GM19438 (cell line): Measurements from ENCODE around the gene CCSER1.

Experiments
- ATAC-seq: cut with Tn5 transposase; IDR thresholded peaks from one replicate; pipeline ENCODE4 v1.9.1; 2021; ENCODE audit warnings: low read depth; ENCODE audit not compliant: unreplicated experiment

Gene CCSER1

DNA sequence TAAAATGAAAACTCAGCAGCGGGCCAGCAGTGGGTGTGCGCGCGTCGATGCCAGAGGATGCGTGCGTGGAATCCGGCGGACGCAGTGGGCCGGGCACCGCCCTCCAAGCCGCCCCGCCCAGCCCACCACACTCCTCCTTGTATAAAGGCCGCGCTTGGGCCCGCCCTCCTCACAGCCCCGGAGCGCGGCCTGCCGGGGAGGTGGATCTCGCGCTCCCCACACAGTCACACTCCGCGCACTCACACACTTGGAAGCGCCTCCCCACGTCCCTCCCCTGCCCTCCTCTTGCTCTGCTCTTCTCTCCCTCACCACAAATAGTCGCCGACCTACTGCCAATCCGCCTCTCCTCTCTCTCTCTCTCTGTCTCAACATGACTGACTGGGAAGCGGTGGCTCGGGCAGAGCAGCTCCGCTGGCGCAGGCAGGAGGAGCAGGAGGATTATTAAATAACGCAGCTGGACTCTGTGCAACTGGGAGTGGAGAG, at the start of gene CCSER1:
CCSER1 (plus strand) TSS at position 172 of the 483 bp plus-strand sequence.
- peak; percentile 61 for ATAC-seq

GRCh38 chr4:90078440-90078839, 48.8 kb upstream of the CCSER1 start:
- no peak for ATAC-seq

DNA sequence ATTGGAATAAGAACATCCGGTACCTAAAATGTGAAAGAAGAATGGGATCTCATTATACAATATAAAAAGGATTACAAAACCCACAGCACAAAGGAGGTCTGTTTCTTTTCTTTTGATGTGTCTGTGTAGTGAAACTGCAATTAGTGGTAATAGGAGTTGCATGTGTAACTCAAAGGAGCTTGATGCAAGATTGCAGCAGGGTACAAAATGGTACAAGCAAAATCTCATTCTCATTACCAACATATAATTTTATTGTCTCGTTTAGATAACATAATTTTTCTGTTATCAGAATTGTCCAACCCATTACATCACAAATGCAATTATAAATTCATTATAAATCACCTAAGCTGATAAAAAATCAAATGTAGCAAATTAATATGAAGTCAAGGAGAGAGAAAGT, 47.1 kb upstream of the CCSER1 start:
- ATAC-seq, result no peak

DNA sequence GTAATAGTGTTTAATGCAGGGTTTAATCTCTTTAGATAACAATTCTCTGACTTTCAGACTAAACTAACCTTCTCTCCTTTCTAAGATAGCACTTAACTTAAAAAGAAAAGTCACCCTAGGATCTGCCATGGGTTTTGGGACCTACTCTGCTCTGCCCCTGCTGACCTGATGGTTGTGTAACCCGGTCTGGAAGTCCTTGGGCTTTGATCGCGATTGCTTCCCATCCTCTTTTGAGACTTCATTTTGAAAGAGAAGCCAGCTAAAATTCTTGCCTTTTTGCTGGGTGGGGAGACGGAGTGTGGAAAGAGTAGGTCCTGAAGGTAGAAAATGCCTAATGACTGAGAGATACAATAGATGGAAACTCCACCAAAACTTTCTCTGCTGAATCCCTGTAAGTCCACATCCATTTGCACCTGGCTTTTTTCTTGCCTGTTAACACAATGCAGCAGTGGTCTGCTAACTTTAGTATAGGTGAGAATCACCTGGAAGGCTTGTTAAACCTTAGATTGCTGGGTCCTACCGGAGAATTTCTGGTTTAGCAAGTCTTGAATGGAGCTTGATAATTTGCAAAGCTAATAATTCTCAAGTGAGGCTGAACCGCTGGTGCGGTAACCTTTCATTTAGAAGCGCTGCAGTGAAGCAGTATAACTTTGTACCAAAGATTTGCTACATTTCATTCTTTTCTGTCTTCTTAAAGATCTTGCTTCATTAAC, 45.6 kb upstream of the CCSER1 start:
- ATAC-seq, result no peak

DNA sequence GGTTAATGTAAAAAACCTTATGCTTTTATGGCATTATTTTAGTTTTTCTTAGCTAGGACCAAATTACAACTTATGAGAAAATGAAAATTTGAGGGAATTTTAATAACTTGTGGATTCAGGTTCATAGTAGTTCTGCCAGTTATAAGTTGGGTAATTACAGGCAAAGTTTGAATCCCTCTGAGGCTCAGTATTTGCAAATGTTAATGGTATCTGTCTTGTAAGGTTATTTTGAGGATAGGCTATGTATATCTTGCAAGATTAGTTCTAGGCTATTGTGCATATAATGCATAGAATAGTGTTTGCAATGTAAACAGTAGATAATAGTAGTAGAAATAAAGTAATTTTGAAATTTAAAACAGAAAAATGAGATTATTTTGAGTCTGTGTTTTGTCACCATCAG, 44.7 kb upstream of the CCSER1 start:
- ATAC-seq, result no peak

DNA sequence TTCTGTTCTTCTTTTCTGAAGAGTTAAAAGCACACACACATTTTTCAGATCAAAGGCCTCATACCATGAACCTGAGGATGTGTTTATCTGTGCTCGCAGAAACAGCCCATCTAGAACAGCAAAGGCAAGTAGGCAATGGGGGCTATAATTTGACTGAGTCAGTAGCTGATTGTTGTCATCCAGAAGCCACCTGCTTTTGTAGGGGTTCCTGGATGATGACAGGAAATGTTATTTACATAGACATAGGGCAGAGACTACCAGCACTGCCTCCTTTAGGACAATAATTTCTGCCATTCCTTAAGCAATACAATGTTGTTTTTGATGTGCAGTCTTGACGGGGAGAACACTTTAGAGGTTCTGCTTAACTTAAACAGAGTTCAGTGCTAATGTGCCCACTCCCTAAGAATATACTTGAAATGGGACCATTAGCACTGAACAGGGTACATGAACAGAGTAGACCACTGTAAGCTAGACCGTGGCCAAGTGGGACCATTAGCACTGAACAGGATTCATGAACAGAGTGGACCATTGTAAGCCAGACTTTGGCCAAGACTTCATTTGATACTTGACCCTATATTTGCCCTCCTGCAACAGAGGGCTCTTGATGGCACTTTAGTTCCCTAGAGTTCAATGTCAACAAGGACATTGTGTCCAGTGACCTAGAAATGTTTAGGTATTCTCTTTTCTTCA, 42.8 kb upstream of the CCSER1 start:
- ATAC-seq, result no peak

DNA sequence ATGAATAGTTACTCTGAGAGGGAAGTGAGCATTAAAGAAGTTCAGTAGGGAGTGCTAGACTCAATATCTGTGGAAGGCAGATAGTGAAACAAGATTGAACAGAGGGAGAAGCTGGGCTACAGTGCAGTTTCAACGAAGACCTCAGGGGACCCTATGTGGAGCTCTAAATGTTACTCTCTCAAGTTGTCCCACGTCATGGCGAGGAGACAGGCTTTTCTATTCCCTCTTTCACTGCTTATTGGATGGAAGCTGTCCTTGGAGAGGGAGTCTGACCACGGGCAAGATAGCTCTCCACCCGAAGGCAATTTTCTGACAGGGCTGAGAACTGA, 42.3 kb upstream of the CCSER1 start:
- no peak for ATAC-seq

GRCh38 chr4:90093526-90093925, 33.7 kb upstream of the CCSER1 start:
- no peak for ATAC-seq

GRCh38 chr4:90095000-90095399, 32.2 kb upstream of the CCSER1 start:
- ATAC-seq, result no peak

DNA sequence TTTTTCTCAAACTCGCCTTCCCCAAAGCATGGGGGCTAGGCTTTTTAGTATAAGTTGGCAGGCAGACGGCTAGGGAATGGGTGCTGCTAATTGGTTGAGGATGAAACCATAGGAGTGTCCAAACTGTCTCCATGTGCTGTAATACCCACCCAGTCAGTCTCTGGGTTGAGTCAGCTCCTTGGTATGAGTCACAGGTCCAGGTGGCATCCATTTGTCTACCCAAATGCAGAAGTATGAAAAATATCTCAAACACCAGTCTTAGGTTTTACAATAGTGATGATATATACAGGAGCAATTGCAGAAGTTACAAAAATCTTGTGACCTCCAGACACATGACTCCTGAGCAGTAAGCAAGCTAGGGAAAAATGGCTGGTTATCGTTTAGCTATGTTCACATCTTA, 27.4 kb upstream of the CCSER1 start:
- ATAC-seq, result no peak

DNA sequence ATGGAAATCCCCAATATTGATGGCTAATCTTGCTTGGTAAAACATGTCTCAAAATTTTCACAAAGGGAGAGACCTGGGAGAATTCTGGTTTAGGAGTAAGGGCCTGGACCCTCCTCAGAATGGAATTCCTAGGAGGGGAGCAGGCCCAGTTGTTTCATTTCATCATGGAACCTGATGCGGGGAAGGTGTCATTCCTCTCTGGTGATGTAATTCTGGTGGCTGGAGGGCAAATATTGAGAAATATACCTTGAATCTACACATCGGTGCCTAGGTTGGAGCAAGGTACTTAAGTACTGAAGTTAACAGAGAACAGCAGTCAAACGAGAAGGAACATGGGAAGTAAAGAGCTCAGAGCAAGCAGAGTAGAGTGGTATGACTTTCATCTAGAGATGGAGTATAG, 23.2 kb upstream of the CCSER1 start:
- no peak for ATAC-seq

- no peak for ATAC-seq
Observed at GRCh38 chr4:90105274-90105673, 21.9 kb upstream of the CCSER1 start.

GRCh38 chr4:90112715-90113114, 14.5 kb upstream of the CCSER1 start:
- no peak for ATAC-seq

DNA sequence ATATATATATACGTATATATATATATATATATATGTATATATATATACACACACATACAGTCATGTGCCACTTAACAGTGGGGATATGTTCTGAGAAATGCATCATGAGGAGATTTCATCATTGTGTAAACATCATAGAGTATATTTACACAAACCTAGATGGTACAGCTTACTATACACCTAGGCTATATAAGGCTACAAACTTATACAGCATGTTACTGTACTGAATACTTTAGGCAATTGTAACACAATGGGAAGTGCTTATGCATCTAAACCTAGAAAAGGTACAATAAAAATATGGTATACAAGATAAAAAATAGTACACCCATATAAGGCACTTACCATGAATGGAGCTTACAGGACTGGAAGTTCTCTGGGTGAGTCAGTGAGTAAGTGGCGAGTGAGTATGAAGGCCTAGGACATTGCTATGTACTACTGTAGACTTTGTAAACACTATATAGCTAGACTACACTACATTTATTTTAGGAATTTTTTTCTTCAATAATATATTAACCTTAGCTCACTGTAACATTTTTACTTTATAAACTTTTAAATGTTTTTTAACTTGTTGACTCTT, 13.2 kb upstream of the CCSER1 start:
- no peak for ATAC-seq

GRCh38 chr4:90118527-90119195, 8.5 kb upstream of the CCSER1 start:
- peak; percentile 87 for ATAC-seq

GRCh38 chr4:90120037-90120436, 7.2 kb upstream of the CCSER1 start:
- ATAC-seq, result no peak

DNA sequence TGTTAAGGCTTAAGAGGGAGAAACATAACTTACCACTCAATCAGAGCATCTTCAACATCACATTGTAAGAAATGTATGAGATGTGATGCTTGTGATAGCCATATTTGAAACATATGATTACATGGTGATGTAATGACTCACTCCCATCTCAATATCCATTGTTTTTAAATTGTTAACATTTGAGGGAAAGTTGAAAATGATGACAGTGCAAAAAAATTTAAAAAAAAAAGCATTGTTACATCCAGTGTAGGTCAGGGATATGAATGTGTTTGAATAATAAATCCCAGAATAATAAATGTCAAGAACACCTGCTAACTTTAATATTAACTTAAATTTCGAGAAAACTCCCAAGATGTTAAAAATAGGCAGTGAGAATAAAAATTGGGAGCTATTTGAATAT, 6.4 kb upstream of the CCSER1 start:
- no peak for ATAC-seq

GRCh38 chr4:90121676-90122354, 5.4 kb upstream of the CCSER1 start:
- ATAC-seq, result no peak

- no peak for ATAC-seq
Observed at GRCh38 chr4:90122355-90122748, 4.8 kb upstream of the CCSER1 start.

DNA sequence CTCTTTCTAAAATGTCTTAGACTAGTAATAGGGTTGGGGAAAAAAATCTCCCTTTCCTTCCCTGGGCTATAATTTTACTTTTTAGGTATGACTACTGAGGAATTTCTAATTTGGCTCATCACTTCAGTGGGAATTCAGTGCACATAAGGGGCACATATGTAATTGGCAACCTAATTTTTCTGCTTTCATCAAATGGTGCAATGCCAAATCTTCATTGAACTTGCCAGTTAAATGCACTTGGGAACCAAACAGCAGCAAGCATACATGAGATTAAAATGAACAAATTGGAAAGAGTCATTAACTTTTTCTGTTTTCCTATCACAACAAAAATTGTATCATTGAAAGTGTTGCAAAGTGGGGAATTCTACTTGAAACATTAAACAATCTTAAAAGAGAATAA, 2.9 kb upstream of the CCSER1 start:
- ATAC-seq, result no peak

DNA sequence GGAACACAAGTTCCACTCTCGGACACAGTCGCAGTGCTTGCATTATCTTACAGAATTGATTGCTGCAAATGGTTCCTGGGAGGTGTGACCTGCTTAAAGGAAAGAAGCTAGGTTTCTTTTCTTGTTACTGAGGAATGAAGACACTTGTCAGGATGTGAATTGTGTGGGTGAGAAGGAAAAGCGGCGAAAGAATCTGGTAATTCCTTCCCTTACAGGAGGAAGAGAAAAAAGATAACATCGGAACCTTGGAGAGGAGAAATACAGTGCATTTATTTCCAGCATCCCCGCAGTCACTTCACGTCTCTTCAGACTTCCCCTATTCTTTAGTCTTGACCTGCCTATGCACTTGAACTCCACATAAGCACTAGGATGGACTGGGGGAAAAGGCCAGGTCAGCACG, 389 bp upstream of the CCSER1 start:
- no peak for ATAC-seq
